ENCODE results near the gene ABCF3. TPM values are rescaled to one million over a fixed set of nuclear protein-coding genes. Genes with fewer than 3 reads are reported as not detected.

The ABCF3 gene
- total and polyA plus RNA-seq, 2 of the 13 experiments (the other 11 are each of a cell fraction or from before 2014, with no cell fraction given) = 38.8 to 46.5 TPM

DNA sequence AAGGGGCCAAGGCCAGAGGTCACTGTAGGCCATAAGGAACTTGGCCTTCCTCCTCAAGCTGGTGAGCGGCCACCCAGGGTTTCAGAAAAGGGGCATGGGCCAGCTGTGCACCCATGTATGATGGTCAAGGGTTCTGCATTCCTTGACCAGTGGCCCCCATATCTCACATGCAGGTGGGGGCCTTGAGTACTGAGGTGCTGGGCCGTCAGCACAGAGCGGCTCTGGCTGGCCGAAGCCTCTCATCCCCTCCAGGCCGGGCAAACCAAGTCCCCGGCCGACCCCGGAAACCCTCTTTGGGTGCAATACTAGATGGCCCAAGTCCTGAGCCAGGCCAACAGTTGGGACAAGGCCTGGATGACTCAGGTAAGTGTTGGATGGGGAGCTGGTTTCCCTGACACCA lies 53.2 kb downstream of the ABCF3 start:
- H3K27ac ChIP-seq (ENCODE audit: extremely low read length, insufficient read depth, low read length) = no peak overlapping the region
- in situ Hi-C loops (cut with HindIII; ENCODE audit: extremely low pct_ligation_motif_present, low pct_unique_long_range_greater_than_20kb) (no loop called here), intact Hi-C loops (cut with micrococcal nuclease; ENCODE audit: unreplicated experiment) (no loop called here)
- peaks cover 9 to 12% of the 10 kb centered on the region in 2 experiments for H3K36me3 ChIP-seq (replicated peaks in 1 of 2; ENCODE audit: control insufficient read depth in 1 of 2, insufficient read depth in 2 of 2, low read length in 2 of 2)
- CTCF ChIA-PET (ENCODE audit: low intra/inter-chr PET ratio, low total read pairs) = no interaction called here
- POLR2A ChIA-PET = interaction anchor here (1.3 kb wide), 1 partner anchor 12 kb away, joined by 3 read pairs; no protein-coding TSS in a partner anchor
- no peaks in the 10 kb centered on the region for H3K79me2 ChIP-seq (ENCODE audit: insufficient read depth, low read length)
- no peaks in the 10 kb centered on the region for H3K9me3 ChIP-seq (ENCODE audit: low read length)
- no peak overlapping the region for H3K4me2 ChIP-seq (ENCODE audit: low read depth, low read length)
- 14% methylated on average over 1 of the region's 8 CpGs for WGBS (ENCODE audit: low lambda C conversion rate)
- DNase-seq (ENCODE audit: low spot score) (no peak), ATAC-seq (no peak), FAIRE-seq (no peak)
- no peak overlapping the region for H3K9ac ChIP-seq (ENCODE audit: insufficient read depth, low read depth, low read length)
- BruUV-seq (replicated peaks) = no TSS peak
- H3K4me1 ChIP-seq (ENCODE audit: insufficient read depth, low read length) = peaks cover 24% of the 10 kb centered on the region
- H2AFZ ChIP-seq (ENCODE audit: low read length) = no peak overlapping the region
- peaks cover 4% of the 10 kb centered on the region for H4K20me1 ChIP-seq (ENCODE audit: insufficient read depth, low read length)
- peaks cover 8 to 46% of the 10 kb centered on the region in 2 experiments; a peak in 4 of 5 replicates for H3K27me3 ChIP-seq (ENCODE audit: control insufficient read depth in 1 of 2, insufficient read depth in 2 of 2, low read length in 2 of 2)
- H3K4me3 ChIP-seq (replicated peaks in 1 of 3; ENCODE audit: insufficient read depth in 1 of 3, low read depth in 2 of 3, low read length in 3 of 3) = no peak overlapping the region
- TF ChIP-seq ZNF3 (CRISPR knock-in tag; IDR thresholded peaks at IDR 0.05) (no peak), ZNF256 (CRISPR knock-in tag; conservative IDR thresholded peaks at IDR 0.05) (no peak), ELF1 (CRISPR knock-in tag; IDR thresholded peaks at IDR 0.05) (no peak), ZNF850 (CRISPR knock-in tag; conservative IDR thresholded peaks at IDR 0.05) (no peak), ZNF350 (CRISPR knock-in tag; IDR thresholded peaks at IDR 0.05; ENCODE audit: borderline replicate concordance, low read depth) (no peak), ZNF552 (CRISPR knock-in tag; IDR thresholded peaks at IDR 0.05; ENCODE audit: borderline replicate concordance) (no peak), ZFX (CRISPR knock-in tag; IDR thresholded peaks at IDR 0.05; ENCODE audit: low read depth) (no peak), ZNF33B (CRISPR knock-in tag; IDR thresholded peaks at IDR 0.05) (no peak), ZNF230 (CRISPR knock-in tag; IDR thresholded peaks at IDR 0.05) (no peak)
- TF ChIP-seq, protein P1, sequence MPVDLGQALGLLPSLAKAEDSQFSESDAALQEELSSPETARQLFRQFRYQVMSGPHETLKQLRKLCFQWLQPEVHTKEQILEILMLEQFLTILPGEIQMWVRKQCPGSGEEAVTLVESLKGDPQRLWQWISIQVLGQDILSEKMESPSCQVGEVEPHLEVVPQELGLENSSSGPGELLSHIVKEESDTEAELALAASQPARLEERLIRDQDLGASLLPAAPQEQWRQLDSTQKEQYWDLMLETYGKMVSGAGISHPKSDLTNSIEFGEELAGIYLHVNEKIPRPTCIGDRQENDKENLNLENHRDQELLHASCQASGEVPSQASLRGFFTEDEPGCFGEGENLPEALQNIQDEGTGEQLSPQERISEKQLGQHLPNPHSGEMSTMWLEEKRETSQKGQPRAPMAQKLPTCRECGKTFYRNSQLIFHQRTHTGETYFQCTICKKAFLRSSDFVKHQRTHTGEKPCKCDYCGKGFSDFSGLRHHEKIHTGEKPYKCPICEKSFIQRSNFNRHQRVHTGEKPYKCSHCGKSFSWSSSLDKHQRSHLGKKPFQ (CRISPR knock-in tag; IDR thresholded peaks at IDR 0.05; ENCODE audit: insufficient replicate concordance) = no peak
- TF ChIP-seq, protein P2, sequence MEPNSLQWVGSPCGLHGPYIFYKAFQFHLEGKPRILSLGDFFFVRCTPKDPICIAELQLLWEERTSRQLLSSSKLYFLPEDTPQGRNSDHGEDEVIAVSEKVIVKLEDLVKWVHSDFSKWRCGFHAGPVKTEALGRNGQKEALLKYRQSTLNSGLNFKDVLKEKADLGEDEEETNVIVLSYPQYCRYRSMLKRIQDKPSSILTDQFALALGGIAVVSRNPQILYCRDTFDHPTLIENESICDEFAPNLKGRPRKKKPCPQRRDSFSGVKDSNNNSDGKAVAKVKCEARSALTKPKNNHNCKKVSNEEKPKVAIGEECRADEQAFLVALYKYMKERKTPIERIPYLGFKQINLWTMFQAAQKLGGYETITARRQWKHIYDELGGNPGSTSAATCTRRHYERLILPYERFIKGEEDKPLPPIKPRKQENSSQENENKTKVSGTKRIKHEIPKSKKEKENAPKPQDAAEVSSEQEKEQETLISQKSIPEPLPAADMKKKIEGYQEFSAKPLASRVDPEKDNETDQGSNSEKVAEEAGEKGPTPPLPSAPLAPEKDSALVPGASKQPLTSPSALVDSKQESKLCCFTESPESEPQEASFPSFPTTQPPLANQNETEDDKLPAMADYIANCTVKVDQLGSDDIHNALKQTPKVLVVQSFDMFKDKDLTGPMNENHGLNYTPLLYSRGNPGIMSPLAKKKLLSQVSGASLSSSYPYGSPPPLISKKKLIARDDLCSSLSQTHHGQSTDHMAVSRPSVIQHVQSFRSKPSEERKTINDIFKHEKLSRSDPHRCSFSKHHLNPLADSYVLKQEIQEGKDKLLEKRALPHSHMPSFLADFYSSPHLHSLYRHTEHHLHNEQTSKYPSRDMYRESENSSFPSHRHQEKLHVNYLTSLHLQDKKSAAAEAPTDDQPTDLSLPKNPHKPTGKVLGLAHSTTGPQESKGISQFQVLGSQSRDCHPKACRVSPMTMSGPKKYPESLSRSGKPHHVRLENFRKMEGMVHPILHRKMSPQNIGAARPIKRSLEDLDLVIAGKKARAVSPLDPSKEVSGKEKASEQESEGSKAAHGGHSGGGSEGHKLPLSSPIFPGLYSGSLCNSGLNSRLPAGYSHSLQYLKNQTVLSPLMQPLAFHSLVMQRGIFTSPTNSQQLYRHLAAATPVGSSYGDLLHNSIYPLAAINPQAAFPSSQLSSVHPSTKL (CRISPR knock-in tag; IDR thresholded peaks at IDR 0.05) = no peak
- TF ChIP-seq, protein P3, sequence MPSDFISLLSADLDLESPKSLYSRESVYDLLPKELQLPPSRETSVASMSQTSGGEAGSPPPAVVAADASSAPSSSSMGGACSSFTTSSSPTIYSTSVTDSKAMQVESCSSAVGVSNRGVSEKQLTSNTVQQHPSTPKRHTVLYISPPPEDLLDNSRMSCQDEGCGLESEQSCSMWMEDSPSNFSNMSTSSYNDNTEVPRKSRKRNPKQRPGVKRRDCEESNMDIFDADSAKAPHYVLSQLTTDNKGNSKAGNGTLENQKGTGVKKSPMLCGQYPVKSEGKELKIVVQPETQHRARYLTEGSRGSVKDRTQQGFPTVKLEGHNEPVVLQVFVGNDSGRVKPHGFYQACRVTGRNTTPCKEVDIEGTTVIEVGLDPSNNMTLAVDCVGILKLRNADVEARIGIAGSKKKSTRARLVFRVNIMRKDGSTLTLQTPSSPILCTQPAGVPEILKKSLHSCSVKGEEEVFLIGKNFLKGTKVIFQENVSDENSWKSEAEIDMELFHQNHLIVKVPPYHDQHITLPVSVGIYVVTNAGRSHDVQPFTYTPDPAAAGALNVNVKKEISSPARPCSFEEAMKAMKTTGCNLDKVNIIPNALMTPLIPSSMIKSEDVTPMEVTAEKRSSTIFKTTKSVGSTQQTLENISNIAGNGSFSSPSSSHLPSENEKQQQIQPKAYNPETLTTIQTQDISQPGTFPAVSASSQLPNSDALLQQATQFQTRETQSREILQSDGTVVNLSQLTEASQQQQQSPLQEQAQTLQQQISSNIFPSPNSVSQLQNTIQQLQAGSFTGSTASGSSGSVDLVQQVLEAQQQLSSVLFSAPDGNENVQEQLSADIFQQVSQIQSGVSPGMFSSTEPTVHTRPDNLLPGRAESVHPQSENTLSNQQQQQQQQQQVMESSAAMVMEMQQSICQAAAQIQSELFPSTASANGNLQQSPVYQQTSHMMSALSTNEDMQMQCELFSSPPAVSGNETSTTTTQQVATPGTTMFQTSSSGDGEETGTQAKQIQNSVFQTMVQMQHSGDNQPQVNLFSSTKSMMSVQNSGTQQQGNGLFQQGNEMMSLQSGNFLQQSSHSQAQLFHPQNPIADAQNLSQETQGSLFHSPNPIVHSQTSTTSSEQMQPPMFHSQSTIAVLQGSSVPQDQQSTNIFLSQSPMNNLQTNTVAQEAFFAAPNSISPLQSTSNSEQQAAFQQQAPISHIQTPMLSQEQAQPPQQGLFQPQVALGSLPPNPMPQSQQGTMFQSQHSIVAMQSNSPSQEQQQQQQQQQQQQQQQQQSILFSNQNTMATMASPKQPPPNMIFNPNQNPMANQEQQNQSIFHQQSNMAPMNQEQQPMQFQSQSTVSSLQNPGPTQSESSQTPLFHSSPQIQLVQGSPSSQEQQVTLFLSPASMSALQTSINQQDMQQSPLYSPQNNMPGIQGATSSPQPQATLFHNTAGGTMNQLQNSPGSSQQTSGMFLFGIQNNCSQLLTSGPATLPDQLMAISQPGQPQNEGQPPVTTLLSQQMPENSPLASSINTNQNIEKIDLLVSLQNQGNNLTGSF (CRISPR knock-in tag; IDR thresholded peaks at IDR 0.05) = no peak
- TF ChIP-seq, protein P4, sequence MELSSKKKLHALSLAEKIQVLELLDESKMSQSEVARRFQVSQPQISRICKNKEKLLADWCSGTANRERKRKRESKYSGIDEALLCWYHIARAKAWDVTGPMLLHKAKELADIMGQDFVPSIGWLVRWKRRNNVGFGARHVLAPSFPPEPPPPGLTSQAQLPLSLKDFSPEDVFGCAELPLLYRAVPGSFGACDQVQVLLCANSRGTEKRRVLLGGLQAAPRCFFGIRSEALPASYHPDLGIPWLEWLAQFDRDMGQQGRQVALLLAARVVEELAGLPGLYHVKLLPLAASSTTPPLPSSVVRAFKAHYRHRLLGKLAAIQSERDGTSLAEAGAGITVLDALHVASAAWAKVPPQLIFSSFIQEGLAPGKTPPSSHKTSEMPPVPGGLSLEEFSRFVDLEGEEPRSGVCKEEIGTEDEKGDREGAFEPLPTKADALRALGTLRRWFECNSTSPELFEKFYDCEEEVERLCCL (CRISPR knock-in tag; IDR thresholded peaks at IDR 0.05; ENCODE audit: borderline replicate concordance) = no peak

Data from HepG2 (cell line).